Measurements from ENCODE around the gene PRDM8.

PRDM8 gene

GRCh38 chr4:80186676-80187075 lies 10.6 kb upstream of the PRDM8 start:
- no peak for DNase-seq (ENCODE audit: extremely low spot score)
- TF ChIP-seq CTCF (IDR thresholded peaks at IDR 0.05; ENCODE audit: control extremely low read depth, extremely low read depth, low read depth, missing control alignments): no peak
- POLR2A ChIA-PET: no interaction called here
- CTCF ChIA-PET: interaction anchor here (0.6 to 4.4 kb wide), 5 partner anchors 13 to 33 kb away, joined by 3 to 30 read pairs (median 4); no protein-coding TSS in a partner anchor

- DNase-seq (ENCODE audit: extremely low spot score): no peak
- TF ChIP-seq CTCF (IDR thresholded peaks at IDR 0.05; ENCODE audit: control extremely low read depth, extremely low read depth, low read depth, missing control alignments): no peak
- POLR2A ChIA-PET: no interaction called here
- CTCF ChIA-PET: interaction anchor here (0.9 to 1.7 kb wide), 7 partner anchors 8 to 1234 kb away, joined by 3 to 7 read pairs (median 4); no protein-coding TSS in a partner anchor
Observed at GRCh38 chr4:80187677-80188076, 9.6 kb upstream of the PRDM8 start.

DNA sequence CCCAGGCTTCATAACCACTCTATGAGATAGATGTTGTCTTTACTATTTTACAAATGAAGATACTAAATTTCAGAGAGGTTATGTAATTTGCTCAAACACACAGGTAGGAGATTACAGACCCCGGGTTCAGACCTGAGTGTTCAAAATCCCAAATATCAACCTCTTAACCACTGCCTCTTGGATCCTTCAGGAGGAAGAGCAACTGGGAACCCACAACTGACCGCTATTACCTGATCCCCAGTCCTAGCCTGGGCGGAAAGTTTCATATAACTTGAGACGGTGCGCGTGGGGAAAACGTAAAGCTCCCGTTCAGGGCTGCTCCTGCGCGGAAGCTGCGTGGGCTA lies 8.9 kb upstream of the PRDM8 start:
- ChIA-PET POLR2A (no interaction called here), CTCF (interaction anchor here (0.9 to 1.7 kb wide), 6 partner anchors 9 to 1235 kb away, joined by 3 to 7 read pairs (median 4); no protein-coding TSS in a partner anchor)
- no peak for TF ChIP-seq CTCF (IDR thresholded peaks at IDR 0.05; ENCODE audit: control extremely low read depth, extremely low read depth, low read depth, missing control alignments)
- no peak for DNase-seq (ENCODE audit: extremely low spot score)

DNA sequence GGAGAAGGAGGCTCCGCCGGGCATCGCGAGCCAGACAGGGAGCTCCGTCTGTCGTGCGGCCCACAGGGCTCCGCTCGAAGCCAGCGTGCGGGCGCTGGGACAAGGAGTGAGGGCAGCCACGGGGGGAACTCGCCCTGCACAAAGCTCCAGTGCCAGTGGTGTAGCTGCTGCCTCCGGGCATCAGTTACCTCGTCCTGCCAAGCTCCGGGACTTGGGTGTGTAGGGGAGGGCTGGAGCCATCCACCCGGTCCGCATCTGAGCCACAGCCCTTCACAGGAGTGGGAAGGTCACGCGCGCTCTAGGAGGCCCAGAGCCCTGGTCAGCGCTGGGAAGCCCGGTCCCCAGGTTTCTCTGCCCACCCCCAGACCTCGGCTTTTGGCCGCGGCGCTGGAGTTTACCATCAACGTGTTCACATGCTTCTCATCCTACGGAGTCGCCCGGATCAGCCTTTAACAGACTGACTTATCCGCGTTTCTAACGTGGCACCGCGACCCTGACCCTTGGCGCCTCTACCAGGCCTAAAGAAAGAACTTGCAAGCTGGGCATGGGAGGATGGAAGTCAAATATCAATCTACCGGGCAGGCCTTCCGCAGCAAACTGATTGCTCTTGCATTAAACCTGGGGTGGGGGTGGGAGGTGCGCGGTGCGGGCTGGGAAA lies 8.4 kb upstream of the PRDM8 start:
- DNase-seq (ENCODE audit: extremely low spot score): no peak
- ChIA-PET POLR2A (no interaction called here), CTCF (interaction anchor here (1.0 to 1.7 kb wide), 4 partner anchors 13 to 15 kb away, joined by 3 to 7 read pairs (median 4); no protein-coding TSS in a partner anchor)
- no peak for TF ChIP-seq CTCF (IDR thresholded peaks at IDR 0.05; ENCODE audit: control extremely low read depth, extremely low read depth, low read depth, missing control alignments)

GRCh38 chr4:80189581-80189955 lies 7.7 kb upstream of the PRDM8 start:
- no peak for TF ChIP-seq CTCF (IDR thresholded peaks at IDR 0.05; ENCODE audit: control extremely low read depth, extremely low read depth, low read depth, missing control alignments)
- CTCF ChIA-PET: interaction anchor here (1.2 to 2.3 kb wide), 4 partner anchors 10 to 26 kb away, joined by 3 to 5 read pairs (median 4); no protein-coding TSS in a partner anchor
- POLR2A ChIA-PET: no interaction called here
- DNase-seq (ENCODE audit: extremely low spot score): no peak

- ChIA-PET CTCF (interaction anchor here (1.2 to 2.3 kb wide), 4 partner anchors 10 to 26 kb away, joined by 3 to 5 read pairs (median 4); no protein-coding TSS in a partner anchor), POLR2A (no interaction called here)
- DNase-seq (ENCODE audit: extremely low spot score): no peak
- TF ChIP-seq CTCF (IDR thresholded peaks at IDR 0.05; ENCODE audit: control extremely low read depth, extremely low read depth, low read depth, missing control alignments): no peak
Observed at GRCh38 chr4:80189956-80190677, 7.2 kb upstream of the PRDM8 start.

Data from GM10248 (cell line).